Measurements from ENCODE around the gene LETM1. TPM values are rescaled to one million over a fixed set of nuclear protein-coding genes. Genes with fewer than 3 reads are reported as not detected.

Gene LETM1
- total and polyA plus RNA-seq, 2 donors (not counting 1 experiment from before 2014, with no cell fraction given) = 28.5 to 45.1 TPM

GRCh38 chr4:1765409-1766072 lies 90.4 kb downstream of the LETM1 start:
- no peak overlapping the region for H3K27ac ChIP-seq (ENCODE audit: low read length in 2 of 2)
- peaks cover 21 to 24% of the 10 kb centered on the region in 2 donors for H3K4me1 ChIP-seq (ENCODE audit: control insufficient read depth in 2 of 2, insufficient read depth in 2 of 2, low read length in 2 of 2)
- peaks cover 14% of the 10 kb centered on the region for H3K27me3 Mint-ChIP-seq
- 84% methylated on average over 9 of the region's 10 CpGs for WGBS (ENCODE audit: insufficient coverage)
- no peaks in the 10 kb centered on the region for H3K36me3 ChIP-seq (replicated peaks in 1 of 2; ENCODE audit: control extremely low read depth in 1 of 2, control insufficient read depth in 1 of 2, extremely low read depth in 1 of 2, insufficient read depth in 2 of 2, low read length in 1 of 2)
- H3K9me3 Mint-ChIP-seq (ENCODE audit: insufficient read depth) = no peaks in the 10 kb centered on the region
- ChIA-PET CTCF (interaction anchor here (1.6 kb wide), 1 partner anchor 18 kb away, joined by 3 read pairs; no protein-coding TSS in a partner anchor), POLR2A (no interaction called here)
- H3K4me1 Mint-ChIP-seq = peaks cover 19% of the 10 kb centered on the region
- peaks cover 0 to 47% (median 8%) of the 10 kb centered on the region in 4 experiments for H3K27me3 ChIP-seq (replicated peaks in 1 of 4; ENCODE audit: control extremely low read depth in 1 of 4, control insufficient read depth in 3 of 4, insufficient read depth in 4 of 4, low read length in 3 of 4)
- no peak overlapping the region for H3K9ac ChIP-seq (ENCODE audit: low read length)
- ATAC-seq (ENCODE audit: low read depth) = no peak
- no peaks in the 10 kb centered on the region for H3K9me3 ChIP-seq (ENCODE audit: control extremely low read depth in 1 of 3, control insufficient read depth in 2 of 3, insufficient read depth in 1 of 3, low read length in 2 of 3)
- H2AFZ ChIP-seq (ENCODE audit: insufficient read depth, low read depth, low read length, poor library complexity, severe bottlenecking) = no peak overlapping the region
- H4K20me1 ChIP-seq (ENCODE audit: control insufficient read depth, insufficient read depth, low read length, poor library complexity, severe bottlenecking) = no peaks in the 10 kb centered on the region
- no peaks in the 10 kb centered on the region for H3K79me2 ChIP-seq (ENCODE audit: control insufficient read depth, insufficient read depth, low read length)
- DNase-seq = no peak
- no peak overlapping the region for H3K27ac Mint-ChIP-seq
- TF ChIP-seq EZH2 (IDR thresholded peaks at IDR 0.05; ENCODE audit: borderline replicate concordance, insufficient read depth, low read depth, low read length, poor library complexity, severe bottlenecking) (no peak), CTCF (IDR thresholded peaks at IDR 0.05) (no peak)
- intact Hi-C loops (cut with micrococcal nuclease) = loop anchor here (2.0 kb wide), 1 partner anchor 27 kb away; the partner anchor contains the start of gene FGFR3
- H3K4me3 ChIP-seq (ENCODE audit: control extremely low read depth in 1 of 5, extremely low read depth in 1 of 5, insufficient read depth in 1 of 5, low read depth in 2 of 5, low read length in 4 of 5) = no peak overlapping the region
- H3K4me2 ChIP-seq (replicated peaks; ENCODE audit: low read depth, low read length, poor library complexity, severe bottlenecking) = no peak overlapping the region
- peak overlapping the region; percentile 51 for H3K4me3 Mint-ChIP-seq

GRCh38 chr4:1764670-1765069 lies 91.3 kb downstream of the LETM1 start:
- DNase-seq (no peak), ATAC-seq (ENCODE audit: low read depth) (no peak)
- POLR2A ChIA-PET = no interaction called here
- peaks cover 0 to 45% (median 7%) of the 10 kb centered on the region in 4 experiments for H3K27me3 ChIP-seq (replicated peaks in 1 of 4; ENCODE audit: control extremely low read depth in 1 of 4, control insufficient read depth in 3 of 4, insufficient read depth in 4 of 4, low read length in 3 of 4)
- H4K20me1 ChIP-seq (ENCODE audit: control insufficient read depth, insufficient read depth, low read length, poor library complexity, severe bottlenecking) = no peaks in the 10 kb centered on the region
- no peaks in the 10 kb centered on the region for H3K36me3 ChIP-seq (replicated peaks in 1 of 2; ENCODE audit: control extremely low read depth in 1 of 2, control insufficient read depth in 1 of 2, extremely low read depth in 1 of 2, insufficient read depth in 2 of 2, low read length in 1 of 2)
- no peak overlapping the region for H2AFZ ChIP-seq (ENCODE audit: insufficient read depth, low read depth, low read length, poor library complexity, severe bottlenecking)
- 95% methylated on average over 8 of the region's 9 CpGs for WGBS (ENCODE audit: insufficient coverage)
- CTCF ChIA-PET = no interaction called here
- TF ChIP-seq EZH2 (IDR thresholded peaks at IDR 0.05; ENCODE audit: borderline replicate concordance, insufficient read depth, low read depth, low read length, poor library complexity, severe bottlenecking) (no peak), CTCF (IDR thresholded peaks at IDR 0.05) (no peak)
- Mint-ChIP-seq H3K27ac (no peak overlapping the region), H3K27me3 (peaks cover 14% of the 10 kb centered on the region), H3K9me3 (ENCODE audit: insufficient read depth) (no peaks in the 10 kb centered on the region), H3K4me1 (peaks cover 19% of the 10 kb centered on the region), H3K4me3 (no peak overlapping the region)
- no peak overlapping the region for H3K4me3 ChIP-seq (ENCODE audit: control extremely low read depth in 1 of 5, extremely low read depth in 1 of 5, insufficient read depth in 1 of 5, low read depth in 2 of 5, low read length in 4 of 5)
- H3K9me3 ChIP-seq (ENCODE audit: control extremely low read depth in 1 of 3, control insufficient read depth in 2 of 3, insufficient read depth in 1 of 3, low read length in 2 of 3) = no peaks in the 10 kb centered on the region
- peaks cover 21 to 24% of the 10 kb centered on the region in 2 donors for H3K4me1 ChIP-seq (ENCODE audit: control insufficient read depth in 2 of 2, insufficient read depth in 2 of 2, low read length in 2 of 2)
- intact Hi-C loops (cut with micrococcal nuclease) = no loop called here
- no peak overlapping the region for H3K27ac ChIP-seq (ENCODE audit: low read length in 2 of 2)
- H3K4me2 ChIP-seq (replicated peaks; ENCODE audit: low read depth, low read length, poor library complexity, severe bottlenecking) = no peak overlapping the region
- H3K9ac ChIP-seq (ENCODE audit: low read length) = no peak overlapping the region
- no peaks in the 10 kb centered on the region for H3K79me2 ChIP-seq (ENCODE audit: control insufficient read depth, insufficient read depth, low read length)
